GM12878 (cell line): ENCODE measurements around the gene SDCCAG8. TPM values are rescaled to one million over a fixed set of nuclear protein-coding genes. Genes with fewer than 3 reads are reported as not detected.

Experiments
- BACH1 ChIP-seq: fragments of 450-650 bp; IDR thresholded peaks from 2 replicates; pipeline ENCODE4 v1.6.1; 2017; ENCODE audit warnings: mild to moderate bottlenecking, borderline replicate concordance
- BRCA1 ChIP-seq: IDR thresholded peaks from 2 replicates; pipeline ENCODE4 v1.6.1; 2011; ENCODE audit warnings: low read depth, low read length, improper control_type of control experiment
- HDAC6 ChIP-seq: fragments of 200-600 bp; sonication (generic); IDR thresholded peaks from one replicate; pipeline ENCODE4 v1.8.0; 2017; ENCODE audit warnings: antibody characterized with exemption; ENCODE audit not compliant: unreplicated experiment
- KDM1A ChIP-seq: fragments of 200-600 bp; sonication (generic); IDR thresholded peaks from 2 replicates; pipeline ENCODE4 v1.6.1; 2016; ENCODE audit warnings: borderline replicate concordance
- NFYA ChIP-seq: IDR thresholded peaks from 2 replicates; pipeline ENCODE4 v1.6.1; 2011; ENCODE audit warnings: low read depth, mild to moderate bottlenecking, low read length, improper control_type of control experiment, borderline replicate concordance
- PRDM15 ChIP-seq: fragments of 450-650 bp; formaldehyde crosslinking; IDR thresholded peaks from 2 replicates; pipeline ENCODE4 v1.4.0; 2020; ENCODE audit warnings: mild to moderate bottlenecking, moderate library complexity
- RBBP5 ChIP-seq: fragments of 200-600 bp; sonication (generic); conservative IDR thresholded peaks from 2 replicates; pipeline ENCODE4 v1.6.1; 2016
- SP1 ChIP-seq: IDR thresholded peaks from one replicate; pipeline ENCODE4 v1.6.1; 2011; ENCODE audit warnings: low read depth, low read length
- SUZ12 ChIP-seq: fragments of 200-600 bp; sonication (generic); IDR thresholded peaks from one replicate; pipeline ENCODE4 v1.6.1; 2018; ENCODE audit warnings: antibody characterized with exemption, mild to moderate bottlenecking; ENCODE audit not compliant: unreplicated experiment
- ZBTB11 ChIP-seq: fragments of 450-650 bp; formaldehyde crosslinking; IDR thresholded peaks from 2 replicates; pipeline ENCODE4 v1.5.0; 2022; ENCODE audit warnings: mild to moderate bottlenecking, missing genetic modification characterization
- ZNF217 ChIP-seq: fragments of 450-650 bp; IDR thresholded peaks from 2 replicates; pipeline ENCODE4 v1.6.1; 2017; ENCODE audit warnings: antibody characterized with exemption, mild to moderate bottlenecking
- polyA plus RNA-seq, 11 experiments: library from polyadenylated mRNA; depleted of rRNA in 4 of 11; unstranded in 6 of 11; stranded (reverse) in 5 of 11; fragments of >200 nt; fragmentation: Nextera tagmentation in 4 of 11; fragmentation: Illumina TruSeq in 1 of 11; extraction: Ambion mirVana in 4 of 11; extraction: Trizol in 1 of 11; gene quantifications; 1 replicate in 1 of 11; 2 replicates in 10 of 11; pipeline versions ENCODE4 v1.2.1 to v1.2.3, GENCODE V29; 2011 to 2016; ENCODE audit warnings: inconsistent platforms in 2 of 11, missing spikeins in 2 of 11, low read depth in 1 of 11
- total RNA-seq, 4 experiments: library from RNA; depleted of rRNA in 3 of 4; stranded (reverse); fragments of >200 nt in 3 of 4; fragmentation: Illumina TruSeq in 1 of 4; extraction: Trizol in 1 of 4; gene quantifications; 2 replicates each; pipeline versions ENCODE4 v1.2.1 to v1.2.3, GENCODE V29; 2013 to 2021
- TF ChIP-seq, protein P1 (sequence below): fragments of 450-650 bp; IDR thresholded peaks from 2 replicates; pipeline ENCODE4 v1.6.1; 2017; ENCODE audit warnings: mild to moderate bottlenecking, moderate library complexity

Gene SDCCAG8
- total and polyA plus RNA-seq, 10 of the 15 experiments (the other 5 are each of a cell fraction or from before 2014, with no cell fraction given), result 15.0 to 25.6 (median 20.6) TPM

GRCh38 chr1:243378669-243379068, 122.8 kb downstream of the SDCCAG8 start (continued):
- no peak for TF ChIP-seq PRDM15 (CRISPR knock-in tag)
- no peak for TF ChIP-seq SP1
- TF ChIP-seq RBBP5, result no peak
- no peak for TF ChIP-seq ZNF217
- no peak for TF ChIP-seq KDM1A
- no peak for TF ChIP-seq BRCA1
- no peak for TF ChIP-seq HDAC6
- TF ChIP-seq SUZ12, result no peak
- no peak for TF ChIP-seq ZBTB11 (CRISPR knock-in tag)
- no peak for TF ChIP-seq NFYA
- TF ChIP-seq BACH1, result no peak
- TF ChIP-seq, protein P1, sequence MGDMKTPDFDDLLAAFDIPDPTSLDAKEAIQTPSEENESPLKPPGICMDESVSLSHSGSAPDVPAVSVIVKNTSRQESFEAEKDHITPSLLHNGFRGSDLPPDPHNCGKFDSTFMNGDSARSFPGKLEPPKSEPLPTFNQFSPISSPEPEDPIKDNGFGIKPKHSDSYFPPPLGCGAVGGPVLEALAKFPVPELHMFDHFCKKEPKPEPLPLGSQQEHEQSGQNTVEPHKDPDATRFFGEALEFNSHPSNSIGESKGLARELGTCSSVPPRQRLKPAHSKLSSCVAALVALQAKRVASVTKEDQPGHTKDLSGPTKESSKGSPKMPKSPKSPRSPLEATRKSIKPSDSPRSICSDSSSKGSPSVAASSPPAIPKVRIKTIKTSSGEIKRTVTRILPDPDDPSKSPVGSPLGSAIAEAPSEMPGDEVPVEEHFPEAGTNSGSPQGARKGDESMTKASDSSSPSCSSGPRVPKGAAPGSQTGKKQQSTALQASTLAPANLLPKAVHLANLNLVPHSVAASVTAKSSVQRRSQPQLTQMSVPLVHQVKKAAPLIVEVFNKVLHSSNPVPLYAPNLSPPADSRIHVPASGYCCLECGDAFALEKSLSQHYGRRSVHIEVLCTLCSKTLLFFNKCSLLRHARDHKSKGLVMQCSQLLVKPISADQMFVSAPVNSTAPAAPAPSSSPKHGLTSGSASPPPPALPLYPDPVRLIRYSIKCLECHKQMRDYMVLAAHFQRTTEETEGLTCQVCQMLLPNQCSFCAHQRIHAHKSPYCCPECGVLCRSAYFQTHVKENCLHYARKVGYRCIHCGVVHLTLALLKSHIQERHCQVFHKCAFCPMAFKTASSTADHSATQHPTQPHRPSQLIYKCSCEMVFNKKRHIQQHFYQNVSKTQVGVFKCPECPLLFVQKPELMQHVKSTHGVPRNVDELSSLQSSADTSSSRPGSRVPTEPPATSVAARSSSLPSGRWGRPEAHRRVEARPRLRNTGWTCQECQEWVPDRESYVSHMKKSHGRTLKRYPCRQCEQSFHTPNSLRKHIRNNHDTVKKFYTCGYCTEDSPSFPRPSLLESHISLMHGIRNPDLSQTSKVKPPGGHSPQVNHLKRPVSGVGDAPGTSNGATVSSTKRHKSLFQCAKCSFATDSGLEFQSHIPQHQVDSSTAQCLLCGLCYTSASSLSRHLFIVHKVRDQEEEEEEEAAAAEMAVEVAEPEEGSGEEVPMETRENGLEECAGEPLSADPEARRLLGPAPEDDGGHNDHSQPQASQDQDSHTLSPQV, result no peak
